GM21381 (cell line): ENCODE data around the gene SUCLG1.
A peak's percentile ranks its signal among the peaks of the same experiment; 100 is the strongest.

Experiments used
- ATAC-seq: cut with Tn5 transposase; IDR thresholded peaks from one replicate; pipeline ENCODE4 v1.9.1; 2021; ENCODE audit warnings: mild to moderate bottlenecking, moderate library complexity; ENCODE audit not compliant: unreplicated experiment

Gene SUCLG1

DNA sequence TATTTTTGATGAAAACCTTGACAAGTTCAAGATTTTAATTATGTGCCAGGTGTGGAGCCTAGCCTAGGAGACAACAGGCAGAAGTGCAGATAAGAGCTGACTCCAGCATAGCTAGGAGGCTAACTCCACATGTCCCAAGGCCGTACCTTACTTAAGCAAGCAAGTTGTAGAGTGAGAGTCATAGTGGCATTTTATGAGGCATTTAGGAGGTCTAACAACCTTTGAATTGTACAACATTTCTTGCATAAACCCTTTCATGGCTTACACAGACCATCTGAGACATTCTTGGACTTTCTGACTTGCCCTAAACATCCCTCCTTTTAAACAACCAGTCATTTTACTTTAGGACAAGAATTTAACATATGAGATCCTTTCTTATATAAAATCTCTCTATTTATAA is 8.3 kb upstream of the SUCLG1 start:
- ATAC-seq = no peak

DNA sequence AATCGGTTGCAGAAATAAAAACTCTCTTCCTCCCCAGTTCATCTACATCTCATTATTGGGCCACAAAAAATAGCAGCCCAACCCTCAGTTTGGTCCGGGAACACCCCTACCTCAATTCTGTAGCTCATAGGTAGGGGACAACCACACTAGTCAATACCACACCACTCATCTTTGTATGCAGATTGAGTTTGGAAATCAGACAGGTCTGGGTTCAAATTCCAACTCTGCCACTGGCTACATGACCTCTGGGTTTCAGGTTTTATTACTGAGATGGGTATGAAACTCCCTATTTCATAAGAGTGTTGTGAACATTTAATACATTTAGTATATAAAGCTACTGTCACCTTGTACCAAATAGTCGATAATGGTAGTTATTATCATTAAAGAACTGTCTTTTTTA is 2.2 kb upstream of the SUCLG1 start:
- no peak for ATAC-seq

DNA sequence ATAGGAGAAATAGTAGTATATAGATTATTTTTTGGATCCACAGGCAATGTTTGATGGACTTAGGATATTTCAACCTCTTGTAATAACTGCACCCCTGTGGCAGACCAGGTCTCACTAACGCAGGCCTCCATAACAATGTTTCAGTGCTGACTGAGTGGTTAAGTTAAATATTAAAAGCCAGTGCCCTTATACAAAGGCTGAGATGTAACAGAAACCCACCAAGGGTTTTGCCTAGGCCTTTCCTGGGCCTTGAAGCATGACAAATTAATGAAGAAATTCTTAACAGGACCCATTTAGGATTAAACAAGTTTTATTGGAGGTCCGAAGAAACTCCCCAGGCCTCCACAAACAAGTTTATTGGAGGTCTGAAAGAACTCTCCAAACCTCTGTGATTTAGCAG is 1.6 kb upstream of the SUCLG1 start:
- no peak for ATAC-seq

DNA sequence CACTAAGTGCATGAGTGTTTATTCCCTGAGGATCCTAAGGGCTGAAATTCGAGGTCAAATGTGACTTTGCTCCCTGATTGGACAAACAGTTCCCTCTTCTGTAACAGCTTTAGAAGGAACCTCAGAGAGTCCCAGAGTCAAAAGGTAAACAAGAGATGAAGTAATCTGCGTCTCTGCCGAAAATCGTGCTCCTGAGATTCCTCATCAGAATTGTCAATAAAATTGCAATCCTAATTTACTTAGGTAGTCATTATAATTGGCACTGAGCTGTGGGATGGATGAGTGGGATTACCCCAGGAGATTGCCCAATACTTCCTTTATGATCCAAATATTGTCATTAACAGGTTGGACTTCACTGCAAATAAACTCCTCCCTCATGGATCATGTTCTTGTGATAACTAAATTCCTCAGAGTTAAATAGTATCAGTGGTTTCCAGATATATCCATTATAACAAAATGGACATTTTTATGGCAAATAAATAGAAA is 907 bp upstream of the SUCLG1 start:
- ATAC-seq = no peak

DNA sequence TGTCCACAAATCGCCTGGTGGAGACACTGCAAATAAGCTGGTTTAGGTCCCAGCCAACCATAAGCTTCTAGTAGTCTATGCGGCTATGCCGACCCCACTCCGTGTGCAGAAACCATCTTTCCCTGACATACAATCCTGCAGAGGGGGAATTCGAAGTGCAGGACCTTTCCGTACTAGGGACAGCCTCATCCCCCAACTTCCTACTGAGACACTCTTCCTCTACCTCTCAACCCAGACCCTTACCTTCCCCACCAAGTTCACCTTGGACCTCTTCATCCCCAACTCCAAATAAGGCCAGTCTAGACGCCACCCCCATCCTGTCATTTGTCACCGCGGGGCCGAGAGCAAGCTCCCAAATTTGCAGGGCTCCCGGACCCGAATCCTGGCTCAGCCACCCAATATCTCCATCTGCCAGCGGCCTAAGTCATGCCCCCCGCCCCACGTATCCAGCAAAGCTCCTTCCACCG is 496 bp downstream of the SUCLG1 start:
- peak; percentile 27 for ATAC-seq

DNA sequence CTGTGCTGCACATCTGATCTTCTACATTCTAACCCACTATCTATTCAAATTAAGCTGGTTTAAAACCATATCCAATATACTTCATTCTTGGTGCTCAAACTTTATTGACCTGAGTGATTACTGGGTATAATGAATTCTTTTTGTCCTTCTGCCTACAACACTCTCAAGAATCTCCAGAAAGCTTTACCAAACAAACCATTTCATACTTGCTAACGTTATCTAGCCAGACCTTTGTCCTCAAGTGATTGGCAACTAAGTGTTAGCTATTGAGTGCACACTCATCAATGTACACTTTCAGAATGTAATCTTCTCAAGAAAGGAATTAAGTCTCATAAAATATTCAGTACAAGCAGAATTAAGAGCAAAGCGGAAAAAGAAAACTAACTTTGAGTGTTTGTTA is 1.4 kb downstream of the SUCLG1 start:
- no peak for ATAC-seq

DNA sequence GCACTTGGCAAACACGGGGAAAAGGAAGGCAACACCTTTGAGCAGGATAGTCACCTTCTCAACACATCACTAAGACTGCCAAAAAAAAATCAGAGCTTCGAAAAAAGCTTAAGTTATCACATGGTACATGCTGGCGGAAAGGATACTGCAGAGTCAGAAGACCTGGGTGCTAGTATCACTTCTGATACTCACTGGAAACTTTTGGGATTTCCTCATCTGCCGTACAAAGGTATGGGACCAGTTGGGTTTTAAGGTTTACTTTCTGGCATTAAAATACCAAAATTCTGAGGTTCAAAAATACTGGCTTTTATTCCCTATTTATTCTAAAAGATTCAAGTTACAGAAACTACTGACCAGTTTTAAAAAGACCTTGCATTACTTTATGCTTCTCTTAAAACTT is 2.9 kb downstream of the SUCLG1 start:
- no peak for ATAC-seq

DNA sequence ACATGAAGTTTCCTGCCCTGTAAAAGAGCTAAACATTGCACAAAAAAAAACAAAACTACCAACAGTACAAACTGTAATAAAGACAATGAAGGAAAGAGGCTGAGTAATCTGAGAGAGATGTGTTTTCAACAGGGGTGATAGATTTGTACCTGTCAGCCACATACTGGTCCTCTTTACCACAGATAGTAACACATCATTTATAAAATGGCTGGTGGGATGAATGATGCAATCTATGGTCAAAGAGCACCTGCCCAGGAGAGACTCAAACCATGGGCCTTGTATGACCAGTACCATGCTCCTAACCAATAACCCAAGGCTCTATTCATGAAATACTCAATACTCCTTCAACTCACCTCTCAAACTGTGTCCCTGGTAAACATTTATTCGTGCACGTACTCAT is 4.5 kb downstream of the SUCLG1 start:
- ATAC-seq = no peak

DNA sequence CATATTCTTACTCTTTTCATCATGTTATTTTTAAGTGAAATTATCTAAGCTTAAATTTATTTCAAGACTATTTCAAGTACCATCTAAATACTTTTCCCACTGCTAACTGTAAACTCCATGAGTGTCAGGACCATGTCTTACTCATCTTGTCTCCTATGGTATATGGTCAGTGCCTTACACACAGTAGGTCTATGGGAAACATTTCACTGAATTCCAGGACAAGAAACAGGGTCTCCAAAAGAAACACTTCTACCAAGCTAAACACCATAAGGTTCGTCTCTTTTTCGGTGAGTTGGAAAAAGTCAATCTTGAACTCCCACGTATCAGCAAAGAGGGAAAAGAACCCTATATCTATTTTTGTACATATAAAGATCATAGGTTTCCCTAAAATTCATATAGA is 6.5 kb downstream of the SUCLG1 start:
- ATAC-seq = no peak

DNA sequence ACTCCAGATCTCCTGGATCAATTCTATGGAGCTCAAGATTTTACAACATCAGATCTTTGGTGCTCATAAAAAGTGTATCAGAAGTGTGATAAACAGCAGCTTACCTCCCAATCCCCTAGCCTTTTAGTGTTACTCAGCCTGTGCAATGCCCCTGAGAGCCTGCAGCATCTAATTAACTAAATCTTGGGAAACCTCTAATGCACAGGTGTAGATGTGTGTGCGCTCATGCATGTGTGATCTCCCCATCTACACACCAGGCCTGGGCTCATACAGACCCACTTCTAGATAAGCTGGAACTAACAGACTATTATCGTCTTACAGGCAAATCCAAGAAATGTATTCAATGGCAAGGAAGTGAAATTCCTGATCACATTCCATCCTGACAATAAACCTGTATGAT is 7.5 kb downstream of the SUCLG1 start:
- ATAC-seq = no peak

DNA sequence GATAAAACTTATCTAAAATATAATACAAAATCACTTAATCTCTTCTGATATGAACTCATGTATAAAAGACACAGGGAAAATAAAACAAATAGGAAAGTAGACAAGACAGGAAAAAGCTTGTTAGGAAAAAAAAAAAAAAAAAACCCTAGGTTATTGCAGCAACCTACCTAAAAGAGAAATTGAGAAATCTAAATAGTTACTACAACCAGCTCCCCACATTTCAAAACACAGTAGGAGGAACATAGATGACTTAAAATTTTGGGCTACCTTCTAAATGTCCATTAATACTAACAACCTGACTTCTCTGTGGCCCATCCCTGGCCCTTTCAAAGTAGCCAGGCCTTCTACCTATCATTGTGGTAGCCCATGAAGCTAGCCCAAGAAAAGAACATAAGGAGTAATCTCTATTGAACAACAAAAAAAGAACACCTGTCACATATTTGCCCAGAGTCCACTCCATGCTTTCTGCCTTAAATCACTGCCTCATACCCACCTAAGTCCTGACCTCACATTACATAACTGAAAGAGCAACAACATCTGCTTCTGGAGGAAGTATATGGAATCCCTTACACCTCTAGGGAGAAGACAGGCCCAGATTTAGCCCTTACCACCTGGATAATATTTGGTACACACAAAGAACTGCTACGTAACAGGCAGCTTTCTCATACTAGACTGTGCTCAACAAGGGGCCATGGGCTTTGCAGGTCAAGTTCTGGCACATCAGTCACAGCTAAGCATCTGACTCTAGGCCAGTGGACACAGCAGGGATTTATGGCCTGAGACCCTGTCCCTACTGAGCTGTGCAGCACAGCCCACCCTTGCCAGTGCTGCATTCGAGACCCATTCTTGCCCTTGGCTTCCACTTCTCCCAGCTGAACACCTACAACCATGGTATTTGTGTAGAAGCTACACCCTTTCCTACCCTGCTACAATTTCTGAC is 8.5 kb downstream of the SUCLG1 start:
- no peak for ATAC-seq

DNA sequence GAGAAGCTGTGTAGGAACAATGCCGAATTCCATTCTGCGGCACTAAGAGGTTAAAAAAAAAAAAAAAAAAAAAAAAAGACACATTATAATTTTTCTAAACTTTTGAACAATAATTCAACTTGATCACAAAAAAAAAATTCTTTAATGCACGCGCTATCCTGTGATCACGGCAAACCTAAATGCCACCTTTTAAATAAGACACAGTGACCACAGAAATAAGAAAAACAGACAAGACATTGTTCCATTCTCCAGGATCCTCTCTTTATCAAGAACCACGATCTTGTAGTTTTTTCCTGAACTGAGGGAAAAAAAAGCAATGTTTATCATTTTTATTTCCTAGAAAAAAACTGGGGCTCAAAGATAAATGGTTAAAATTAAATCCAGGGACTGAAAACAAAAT is 9.4 kb downstream of the SUCLG1 start:
- ATAC-seq = no peak

DNA sequence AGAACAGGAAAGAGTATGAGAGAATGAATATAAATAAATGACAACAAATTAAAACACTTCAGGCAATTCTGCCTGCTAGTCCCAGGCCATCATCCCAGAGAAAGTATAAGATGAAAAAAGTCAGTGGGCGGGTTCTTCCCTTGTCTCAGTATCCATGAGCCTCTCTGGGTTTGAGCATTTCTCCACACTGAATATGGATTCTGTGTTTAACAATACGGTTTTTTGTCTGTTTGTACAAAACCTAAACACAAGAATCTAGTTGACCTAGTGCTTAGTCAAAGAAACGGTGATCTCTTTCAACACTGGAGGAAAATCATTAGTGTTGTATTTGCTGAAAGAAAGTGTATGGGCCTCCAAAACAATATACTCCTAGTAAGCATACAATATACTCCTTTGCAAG is 10.0 kb downstream of the SUCLG1 start:
- no peak for ATAC-seq

DNA sequence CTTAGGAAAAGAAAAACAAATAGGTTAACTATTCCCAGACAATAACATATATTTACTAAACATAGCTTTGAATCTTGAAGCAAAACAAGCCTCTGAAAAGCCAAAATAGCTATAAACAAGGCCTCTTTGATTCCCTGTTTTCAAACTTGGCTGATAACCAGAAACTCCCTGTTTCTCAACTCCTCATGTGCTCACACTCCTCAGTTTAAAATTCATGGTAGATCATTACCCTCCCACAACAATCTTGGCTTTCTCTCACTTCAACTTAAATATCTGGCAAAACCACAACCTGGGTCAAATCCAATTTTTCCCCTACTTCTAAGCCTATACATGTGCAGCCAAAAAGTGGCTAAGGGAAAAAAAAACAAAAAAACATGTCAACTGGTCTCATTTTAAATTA is 15.6 kb downstream of the SUCLG1 start:
- no peak for ATAC-seq

DNA sequence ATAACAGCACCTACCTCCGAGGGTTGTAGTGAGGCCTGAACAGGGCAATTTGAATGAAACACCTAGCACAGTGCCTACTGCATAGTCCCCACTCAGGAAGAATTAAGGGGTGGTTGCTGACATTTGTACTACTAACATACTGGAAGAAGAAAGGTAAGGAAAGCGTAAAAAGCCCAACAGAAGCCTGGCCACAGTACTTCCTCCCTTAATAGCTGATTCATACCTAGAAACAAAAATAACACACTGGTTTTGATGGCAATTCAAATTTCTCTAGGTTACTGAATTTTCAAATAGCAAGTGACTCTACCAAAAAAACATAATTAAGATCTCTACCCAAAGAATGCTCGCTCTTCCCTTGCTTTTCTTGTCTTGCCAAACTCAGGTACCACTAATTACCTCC is 16.2 kb downstream of the SUCLG1 start:
- no peak for ATAC-seq

DNA sequence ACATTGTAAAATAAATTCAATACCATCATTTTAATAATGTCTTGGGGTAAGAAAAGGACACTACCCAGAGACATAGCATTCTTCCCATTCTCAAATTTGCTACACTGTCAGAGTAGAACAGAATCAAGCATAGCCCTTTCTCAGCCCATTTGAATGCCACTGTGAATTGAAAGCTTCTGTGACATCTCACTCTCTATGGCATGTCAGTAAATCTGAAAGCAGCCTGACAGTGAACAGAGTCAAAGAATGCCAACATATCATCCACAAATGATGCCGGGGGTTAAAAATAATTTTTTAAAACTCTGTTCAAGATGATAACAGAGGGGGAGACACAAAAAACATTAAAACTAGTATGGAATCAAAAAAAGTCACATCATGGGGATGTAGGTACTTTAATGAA is 17.6 kb downstream of the SUCLG1 start:
- ATAC-seq = no peak

DNA sequence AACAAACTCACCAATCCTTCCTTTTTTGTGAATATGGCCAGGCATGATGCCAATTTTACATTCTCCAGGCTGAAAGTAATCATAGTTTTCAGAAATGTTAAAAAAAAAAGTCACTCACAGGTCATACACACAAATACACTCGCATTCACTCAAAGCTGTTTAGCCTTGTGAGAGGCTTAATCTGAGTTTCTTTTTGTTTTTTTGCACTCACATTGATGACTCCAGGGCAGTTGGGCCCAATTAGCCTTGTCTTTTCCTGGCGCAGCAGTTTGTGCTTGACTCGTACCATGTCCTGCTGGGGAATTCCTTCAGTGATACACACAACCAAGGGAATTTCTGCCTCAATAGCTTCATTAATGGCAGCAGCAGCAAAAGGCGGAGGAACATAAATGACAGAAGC is 18.0 kb downstream of the SUCLG1 start:
- no peak for ATAC-seq

DNA sequence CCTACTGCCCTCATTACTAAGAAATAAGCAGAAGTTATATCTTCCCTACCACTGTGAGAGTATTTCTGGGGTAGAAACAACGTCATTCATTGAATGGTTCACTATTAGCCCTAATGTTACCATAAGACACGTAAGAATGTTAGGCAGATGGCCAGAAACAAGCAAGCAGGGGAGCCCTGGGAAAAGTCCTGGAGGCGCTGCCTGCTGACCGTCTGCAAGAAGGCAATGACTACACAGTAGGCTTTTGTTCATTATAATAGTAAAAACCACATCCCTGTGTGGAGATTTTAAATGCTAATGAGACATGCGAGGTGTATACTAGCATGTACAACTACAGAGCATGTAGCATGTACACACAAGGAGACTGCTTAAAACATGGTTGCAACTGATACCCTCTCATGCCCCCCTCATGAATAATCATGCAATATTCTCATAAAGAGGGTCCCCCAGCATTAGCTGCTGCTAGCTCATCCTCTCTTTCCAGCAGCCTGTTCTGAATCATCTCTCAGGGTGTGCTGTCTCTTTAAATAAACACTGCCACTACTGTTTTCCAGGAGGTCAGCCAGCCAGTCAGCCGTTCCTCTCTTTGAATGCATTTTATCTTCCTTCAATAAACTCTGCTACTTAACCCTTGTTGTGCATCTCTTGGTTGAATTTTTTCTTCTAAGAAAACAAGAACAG is 23.6 kb downstream of the SUCLG1 start:
- no peak for ATAC-seq

DNA sequence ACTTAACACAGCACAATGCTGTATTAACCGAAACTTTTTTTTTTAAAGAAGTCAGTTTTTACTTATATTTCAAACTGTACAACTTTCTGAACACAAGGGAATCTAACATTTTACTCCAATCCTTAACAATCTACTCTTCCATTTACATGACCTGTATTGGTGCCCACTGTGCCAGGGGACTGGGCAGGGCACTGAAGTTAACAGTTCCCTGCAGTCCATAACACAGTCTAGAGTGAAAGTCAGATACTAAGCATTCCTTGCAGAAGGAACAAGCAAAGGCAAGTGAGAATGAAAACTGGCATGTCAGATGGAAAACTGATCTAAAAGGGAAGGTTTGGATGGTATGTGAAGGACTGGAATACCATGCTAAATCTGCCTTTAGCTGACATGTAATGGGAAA is 29.8 kb downstream of the SUCLG1 start:
- ATAC-seq = no peak

DNA sequence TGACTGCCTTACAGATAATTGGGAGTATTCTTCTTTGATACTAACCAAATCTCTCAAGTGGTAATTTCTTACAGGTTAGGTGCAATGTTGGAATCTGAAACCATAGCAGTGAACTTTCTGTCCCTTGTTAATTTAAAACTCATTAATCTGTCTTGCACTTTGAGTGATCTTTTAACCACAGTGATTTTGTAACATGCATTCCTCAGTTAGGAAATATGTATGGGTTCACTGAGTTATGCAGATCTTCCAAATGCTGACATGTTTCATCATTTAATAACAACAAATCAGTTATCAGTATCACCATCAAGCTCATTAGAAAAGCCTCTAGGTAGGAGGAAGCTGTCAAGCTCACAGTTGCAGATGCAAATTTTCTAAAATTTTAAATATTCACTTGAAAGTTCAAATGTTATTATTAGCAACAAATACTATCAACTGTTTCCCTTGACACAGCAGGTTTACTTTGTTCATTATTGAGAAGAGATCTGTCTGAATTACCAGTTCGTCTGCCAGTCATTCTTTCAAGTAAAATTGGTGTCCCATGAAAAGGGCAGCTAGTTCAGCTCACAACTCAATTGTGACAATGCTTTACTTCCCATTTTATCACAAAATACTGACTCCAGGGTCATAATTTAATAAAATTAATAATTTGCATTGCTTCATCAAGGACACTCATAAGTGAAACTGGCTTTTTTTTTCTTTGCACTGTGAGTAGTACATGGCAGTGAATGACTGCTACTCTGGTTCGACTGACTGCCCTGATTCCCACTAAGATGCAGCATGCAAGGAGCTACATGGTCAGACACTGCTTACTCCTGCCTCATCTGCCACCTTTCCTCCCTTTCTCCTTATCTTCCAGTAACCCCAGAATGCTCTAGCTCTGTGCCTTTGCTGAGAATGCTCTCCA is 31.6 kb downstream of the SUCLG1 start:
- peak; percentile 47 for ATAC-seq

DNA sequence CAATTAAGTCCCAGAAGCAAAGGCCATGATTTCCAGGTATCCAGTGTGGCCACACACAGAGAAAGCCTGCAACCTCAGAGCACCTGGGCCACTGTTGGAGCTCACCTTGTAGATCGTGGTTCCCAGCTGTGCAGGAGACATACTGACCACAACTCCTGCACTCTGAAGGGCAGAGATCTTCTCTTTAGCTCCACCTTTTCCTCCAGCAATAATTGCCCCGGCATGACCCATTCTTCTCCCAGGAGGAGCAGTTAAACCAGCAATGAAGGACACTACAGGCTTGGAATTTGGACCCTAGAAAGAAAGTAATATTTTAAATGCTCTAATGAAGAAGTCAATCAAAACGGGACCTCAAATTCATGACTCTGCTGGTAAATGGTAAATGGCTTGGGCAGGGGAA is 33.8 kb downstream of the SUCLG1 start:
- no peak for ATAC-seq
